GM03348 (cell line): ENCODE measurements around the gene GOLGA6C.
"Not testable (repeated sequence)": the region's sequence is repeated elsewhere in the genome, so short reads cannot be mapped to it uniquely, and the experiment has no call there.

Source experiments
- DNase-seq: peaks from one replicate; pipeline ENCODE4 v3.0.0; 2012; ENCODE audit warnings: low spot score

GOLGA6C gene

DNA sequence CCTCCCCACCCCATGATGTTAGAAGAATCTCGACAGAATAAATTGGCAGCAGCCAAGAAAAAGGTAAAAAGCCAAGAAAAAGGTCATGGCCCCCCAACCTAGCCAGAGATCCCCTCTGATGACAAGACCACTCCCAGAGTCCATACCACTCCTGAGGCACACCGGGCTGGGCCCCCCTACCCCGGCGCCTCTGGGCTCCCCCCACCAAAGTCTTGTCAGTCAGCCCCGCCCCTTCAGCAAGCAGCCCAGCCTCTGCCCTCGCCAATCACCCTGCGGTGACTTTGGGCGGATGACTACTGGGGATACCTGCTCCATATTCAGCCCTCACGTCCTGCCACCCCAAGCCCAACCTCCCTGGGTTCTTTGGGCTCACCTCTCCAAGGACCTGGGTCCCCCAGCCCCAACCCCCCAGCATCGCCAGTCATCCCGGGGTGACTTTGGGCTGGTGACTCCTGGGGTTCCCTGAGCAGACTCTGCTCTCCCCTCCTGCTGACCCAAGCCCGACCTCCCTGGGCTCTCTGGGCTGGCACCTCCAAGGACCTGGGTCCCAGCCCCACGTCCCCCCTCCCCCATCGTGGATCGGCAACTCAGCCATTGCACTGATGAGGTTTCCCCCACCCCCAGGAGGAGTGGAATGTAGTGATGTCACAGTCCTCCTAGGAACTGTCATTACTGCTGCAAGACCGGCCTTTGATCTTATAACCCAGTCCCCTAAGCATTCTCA is 648 bp downstream of the GOLGA6C start:
- not testable (repeated sequence) for DNase-seq

- not testable (repeated sequence) for DNase-seq
Measured at GRCh38 chr15:75259873-75260272, 1.7 kb downstream of the GOLGA6C start.

GRCh38 chr15:75273751-75274359 is 15.7 kb downstream of the GOLGA6C start:
- DNase-seq = not testable (repeated sequence)

GRCh38 chr15:75274509-75275107 is 16.5 kb downstream of the GOLGA6C start:
- DNase-seq = not testable (repeated sequence)

DNA sequence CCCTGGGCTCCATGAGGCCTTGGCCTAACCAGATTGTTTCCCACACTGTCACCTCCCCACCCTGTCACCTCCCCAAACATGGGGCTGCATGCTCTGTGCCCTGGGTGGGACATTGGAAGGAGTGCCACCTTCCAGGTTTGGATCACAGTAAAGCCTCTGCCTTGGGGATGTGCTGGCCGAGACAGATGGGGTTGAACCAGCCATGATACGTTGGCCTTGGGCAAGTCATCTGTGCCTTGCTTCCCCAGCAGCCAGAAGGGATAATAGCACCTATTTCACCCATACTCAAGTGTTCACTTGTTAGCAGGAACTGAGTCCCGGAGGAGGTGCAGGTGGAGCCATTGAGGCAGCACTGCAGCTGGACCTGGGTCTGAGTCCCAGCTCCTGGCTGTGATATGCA is 17.5 kb downstream of the GOLGA6C start:
- not testable (repeated sequence) for DNase-seq

DNA sequence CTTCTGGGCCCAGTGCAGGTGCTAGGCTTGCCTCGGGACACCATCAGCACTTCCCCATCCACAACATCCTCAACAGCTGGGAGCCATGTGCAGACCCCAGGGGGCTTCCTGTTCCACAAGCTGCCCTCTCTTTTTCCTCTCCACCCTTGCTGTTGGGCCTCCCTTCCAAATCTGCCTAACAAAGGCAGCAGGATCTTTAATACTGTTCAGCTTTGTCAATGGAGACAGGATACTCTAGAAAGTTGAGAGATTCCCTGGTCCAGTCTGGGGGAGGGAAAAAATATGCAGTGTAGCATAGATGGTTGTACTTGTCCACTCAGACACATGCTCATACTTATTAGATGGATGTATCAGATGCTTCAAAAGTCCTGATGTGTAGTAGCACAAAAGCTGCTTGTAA is 20.4 kb downstream of the GOLGA6C start:
- DNase-seq = not testable (repeated sequence)

- not testable (repeated sequence) for DNase-seq
Measured at GRCh38 chr15:75282572-75282971, 24.4 kb downstream of the GOLGA6C start, which contains the start of gene GOLGA6D. GOLGA6D (plus strand) TSS chr15:75282835; CDS start chr15:75282876, 41 bp downstream.

DNA sequence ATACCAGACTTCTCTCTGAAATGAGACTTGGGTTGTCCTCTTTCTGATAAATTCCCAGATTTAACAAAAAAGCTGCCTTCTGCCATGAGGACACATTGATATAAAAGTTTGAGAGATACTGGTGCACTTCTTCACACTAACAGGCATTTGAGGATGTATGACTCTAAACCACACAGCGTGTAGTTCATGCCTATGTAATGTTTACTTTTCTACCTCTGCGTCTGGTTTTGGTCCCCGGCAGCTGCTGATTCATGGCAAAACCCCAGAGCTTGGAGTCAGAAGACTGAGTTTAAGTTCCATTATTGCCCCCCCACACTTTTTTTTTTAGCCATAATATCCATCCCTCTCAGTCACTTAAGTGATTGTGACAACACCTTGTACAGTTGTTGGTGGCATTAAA is 26.0 kb downstream of the GOLGA6C start:
- DNase-seq = not testable (repeated sequence)

GRCh38 chr15:75293660-75294059 is 35.5 kb downstream of the GOLGA6C start:
- DNase-seq = not testable (repeated sequence)

DNA sequence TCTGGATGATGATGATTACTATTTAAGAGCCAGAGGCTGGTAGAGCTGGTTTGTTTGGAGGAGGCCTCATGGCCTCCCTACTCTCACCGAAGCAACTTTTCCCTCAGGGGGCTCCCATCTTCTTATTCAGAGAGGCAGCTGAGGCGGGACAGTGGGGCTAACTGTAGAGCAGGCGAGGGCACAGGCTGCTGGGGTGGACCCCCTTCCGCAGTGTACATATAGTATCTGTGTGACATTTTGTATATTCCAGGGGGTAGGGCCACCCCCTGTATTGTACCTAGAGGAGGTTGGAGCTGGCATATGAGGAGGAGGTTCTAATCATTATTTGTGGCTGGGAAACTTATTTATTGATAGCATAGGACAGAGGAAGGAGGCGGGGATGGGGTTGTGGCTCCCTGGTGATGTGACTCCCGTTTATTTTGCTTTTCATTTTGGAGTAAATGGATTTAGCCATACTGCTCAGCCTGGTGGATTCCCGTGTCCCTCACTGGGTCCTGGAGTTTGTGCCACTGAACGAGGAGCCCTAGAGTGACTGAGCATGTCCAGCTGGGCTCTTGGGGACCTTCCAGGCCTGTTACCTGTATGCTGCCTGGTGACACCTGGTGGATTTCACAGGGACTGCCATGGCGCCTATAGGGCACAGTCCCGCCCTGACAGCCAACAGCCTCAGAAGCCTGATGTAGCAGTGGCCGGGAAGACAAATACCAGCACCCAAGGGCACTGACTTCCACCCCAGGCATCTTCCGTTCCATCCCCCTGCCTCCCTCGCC is 40.6 kb downstream of the GOLGA6C start:
- DNase-seq = not testable (repeated sequence)

DNA sequence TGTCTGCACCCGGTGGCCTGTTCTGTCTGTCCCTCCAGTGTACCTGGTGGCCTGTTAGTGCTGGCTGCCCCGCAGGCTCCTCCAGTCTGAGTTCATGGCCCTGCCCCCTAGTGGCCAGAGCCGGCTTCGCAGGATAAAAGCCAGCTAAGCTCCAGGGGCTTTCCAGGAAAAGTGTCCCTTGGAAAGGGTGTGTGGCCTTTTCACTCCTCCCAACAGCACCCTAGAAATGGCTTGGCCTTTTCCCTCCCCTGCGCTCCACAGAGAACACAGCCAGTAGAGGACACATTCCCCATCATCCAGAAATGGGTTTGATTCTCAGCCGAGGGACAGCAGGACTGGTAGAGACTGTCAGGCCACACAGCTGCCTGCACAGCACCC is 41.2 kb downstream of the GOLGA6C start:
- DNase-seq = not testable (repeated sequence)

GRCh38 chr15:75300026-75300425 is 41.9 kb downstream of the GOLGA6C start:
- not testable (repeated sequence) for DNase-seq

- no peak for DNase-seq
Measured at GRCh38 chr15:75302318-75302717, 44.2 kb downstream of the GOLGA6C start.

GRCh38 chr15:75302753-75303152 is 44.6 kb downstream of the GOLGA6C start:
- not testable (repeated sequence) for DNase-seq

- DNase-seq = no peak
Measured at GRCh38 chr15:75306188-75306587, 48.1 kb downstream of the GOLGA6C start.

DNA sequence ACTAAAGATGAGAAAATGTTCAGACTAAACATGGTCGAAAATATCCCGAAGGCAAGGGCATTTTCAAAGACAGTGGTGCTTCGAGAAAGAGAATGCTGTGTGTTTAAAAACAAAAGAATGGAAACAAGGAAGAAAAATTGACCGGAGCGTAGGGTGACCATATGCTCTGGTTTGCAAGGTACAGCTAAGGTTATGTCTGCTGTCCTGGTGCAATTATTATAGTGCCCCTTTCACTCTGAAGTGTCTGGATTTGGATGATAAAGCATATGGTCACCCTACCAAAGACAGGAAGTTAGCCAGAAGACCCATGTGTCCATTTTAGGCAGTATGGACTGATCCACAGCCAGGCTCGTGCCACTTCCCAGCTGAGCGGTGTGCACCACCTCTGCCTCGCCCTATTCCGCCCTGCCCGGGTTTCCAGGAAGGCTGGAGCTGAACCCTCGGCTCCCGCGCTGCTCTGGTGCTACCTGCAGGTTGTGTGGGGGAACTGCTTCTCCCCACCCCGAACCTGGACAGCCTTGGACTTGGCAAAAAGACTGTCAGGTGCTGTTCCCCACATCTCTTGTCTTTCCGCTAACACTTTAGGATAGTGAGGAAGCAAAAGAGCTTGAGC is 49.8 kb downstream of the GOLGA6C start:
- peak; percentile 35 for DNase-seq

DNA sequence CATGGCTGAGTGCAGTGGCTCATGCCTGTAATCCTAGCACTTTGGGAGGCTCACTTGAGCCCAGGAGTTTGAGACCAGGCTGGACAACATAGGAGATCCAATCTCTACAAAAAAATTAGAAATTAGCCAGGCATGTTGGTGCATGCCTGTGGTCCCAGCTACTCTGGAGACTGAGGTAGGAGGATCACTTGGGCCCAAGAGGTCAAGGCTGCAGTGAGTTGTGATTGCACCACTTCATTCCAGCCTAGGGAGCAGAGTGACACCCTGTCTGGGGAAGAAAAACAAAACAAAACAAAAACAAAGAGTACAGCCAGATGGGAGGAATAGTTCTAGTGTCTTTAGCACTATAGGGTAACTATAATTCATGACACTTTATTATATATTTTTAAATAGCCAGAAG is 51.6 kb downstream of the GOLGA6C start:
- peak; percentile 28 for DNase-seq

- DNase-seq = peak; percentile 35
Measured at GRCh38 chr15:75312548-75312947, 54.4 kb downstream of the GOLGA6C start.

DNA sequence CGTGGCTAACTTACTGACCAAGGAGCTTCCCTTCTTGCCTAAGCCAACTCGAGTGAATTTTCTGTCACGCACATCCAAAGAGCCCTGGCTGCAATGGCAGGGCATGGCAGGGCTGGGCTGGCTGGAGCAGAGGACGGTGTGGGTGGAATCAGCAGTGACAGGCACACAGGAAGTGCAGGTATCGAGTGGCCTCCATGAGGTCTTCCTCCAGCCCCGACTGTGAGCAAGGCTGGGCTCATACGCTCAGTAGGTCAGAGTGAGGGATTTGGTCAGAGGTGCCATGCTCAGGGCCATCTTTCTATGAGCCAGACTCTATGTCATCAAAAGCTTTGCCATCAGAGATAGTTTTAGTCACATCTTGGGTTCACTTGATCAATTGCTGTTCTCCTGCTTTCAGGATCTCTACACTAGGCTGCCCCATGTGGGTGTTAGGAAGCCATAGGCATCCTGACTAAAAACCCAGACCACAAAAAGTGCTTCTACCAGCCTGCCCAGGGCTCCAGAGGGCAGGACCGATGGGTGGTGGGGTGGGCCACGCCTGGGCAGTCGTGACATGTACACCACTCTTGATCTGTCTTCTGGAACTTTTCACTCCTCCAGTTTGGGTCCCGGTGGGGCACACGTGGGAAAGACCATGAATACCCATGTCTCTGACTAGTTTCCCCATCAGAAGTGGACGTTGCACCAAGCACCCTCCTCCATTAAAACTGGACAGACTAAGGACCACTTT is 55.1 kb downstream of the GOLGA6C start:
- no peak for DNase-seq

DNA sequence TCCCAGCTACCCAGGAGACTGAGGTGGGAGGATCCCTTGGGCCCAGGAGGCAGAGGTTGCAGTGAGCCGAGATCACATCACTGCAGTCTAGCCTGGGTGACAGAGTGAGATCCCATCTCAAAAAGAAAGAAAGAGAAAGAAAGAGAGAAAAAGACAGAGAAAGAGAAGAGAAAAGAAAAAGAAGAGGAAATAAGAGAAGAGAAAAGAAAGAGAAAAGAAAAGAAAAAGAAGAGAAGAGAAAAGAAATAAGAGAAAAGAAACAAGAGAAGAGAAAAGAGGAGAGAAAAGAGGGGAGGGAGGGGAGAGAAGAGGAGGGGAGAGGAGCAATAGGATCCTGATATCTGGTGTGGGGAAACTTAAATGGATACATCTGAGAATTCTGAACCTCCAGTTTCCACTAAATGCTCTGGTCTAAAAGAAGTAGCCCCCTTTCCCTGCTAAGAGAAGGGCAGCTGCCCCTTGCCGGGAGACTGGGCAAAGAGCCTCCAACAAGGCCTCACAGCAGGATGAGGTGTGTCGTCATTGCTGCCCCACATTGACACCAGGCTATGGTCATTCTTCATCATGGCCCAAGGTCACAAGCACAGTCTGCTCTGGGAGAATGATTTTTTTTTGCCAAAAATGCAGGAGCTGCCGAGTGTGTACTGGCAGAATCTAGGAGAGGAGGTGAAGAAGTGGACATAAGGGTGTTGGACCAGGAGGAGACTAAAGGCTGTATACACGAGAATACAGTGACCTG is 56.6 kb downstream of the GOLGA6C start:
- no peak for DNase-seq
